ENCODE data around the gene NKX1-2. TPM values are rescaled to one million over a fixed set of nuclear protein-coding genes. Genes with fewer than 3 reads are reported as not detected.

The NKX1-2 gene
- total RNA-seq, 4 donors from 2014 or later = not detected

DNA sequence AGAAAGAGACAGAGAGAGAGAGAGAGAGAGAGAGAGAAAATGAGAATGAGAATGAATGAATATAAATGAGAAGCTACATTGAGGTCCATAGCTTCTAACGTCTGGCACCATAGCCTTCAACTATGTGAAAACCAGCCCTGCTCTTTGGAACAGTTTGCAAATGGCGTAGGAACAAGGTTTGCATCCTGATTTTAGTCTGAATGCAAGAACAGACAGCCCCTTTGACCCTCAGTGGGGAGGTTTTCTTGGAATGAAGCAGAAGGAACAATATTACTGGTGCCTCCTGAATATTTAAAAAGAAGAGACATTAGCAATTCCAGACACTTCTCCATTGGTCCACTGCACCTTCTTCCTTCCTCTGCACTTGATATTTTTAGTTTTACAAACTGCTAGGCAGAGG, 34.8 kb upstream of the NKX1-2 start:
- Histone ChIP-seq H3K4me3 (no peak overlapping the region), H3K27ac (no peak overlapping the region), H3K4me1 (no peaks in the 10 kb centered on the region), H3K36me3 (no peaks in the 10 kb centered on the region), H3K9me3 (no peaks in the 10 kb centered on the region), H3K27me3 (no peaks in the 10 kb centered on the region)
- intact Hi-C loops (cut with DNase I; ENCODE audit: low total_unique reads) = no loop called here
- in situ Hi-C loops (cut with MboI; ENCODE audit: low pct_ligation_motif_present in 1 of 4, low pct_unique_long_range_greater_than_20kb in 1 of 4, low sequenced_read_pairs in 3 of 4) = no loop called here
- DNase-seq = no peak
- 84% methylated on average over 2 of the region's 2 CpGs; no CpG with 5 or more reads in 1 of the 2 donors for WGBS, 2 donors (ENCODE audit: low coverage in 1 of 2)
- TF ChIP-seq POLR2AphosphoS5 (IDR thresholded peaks at IDR 0.05) (no peak), EP300 (IDR thresholded peaks at IDR 0.05; ENCODE audit: low read depth) (no peak), POLR2A (IDR thresholded peaks at IDR 0.05) (no peak)
- TF ChIP-seq, protein P1, sequence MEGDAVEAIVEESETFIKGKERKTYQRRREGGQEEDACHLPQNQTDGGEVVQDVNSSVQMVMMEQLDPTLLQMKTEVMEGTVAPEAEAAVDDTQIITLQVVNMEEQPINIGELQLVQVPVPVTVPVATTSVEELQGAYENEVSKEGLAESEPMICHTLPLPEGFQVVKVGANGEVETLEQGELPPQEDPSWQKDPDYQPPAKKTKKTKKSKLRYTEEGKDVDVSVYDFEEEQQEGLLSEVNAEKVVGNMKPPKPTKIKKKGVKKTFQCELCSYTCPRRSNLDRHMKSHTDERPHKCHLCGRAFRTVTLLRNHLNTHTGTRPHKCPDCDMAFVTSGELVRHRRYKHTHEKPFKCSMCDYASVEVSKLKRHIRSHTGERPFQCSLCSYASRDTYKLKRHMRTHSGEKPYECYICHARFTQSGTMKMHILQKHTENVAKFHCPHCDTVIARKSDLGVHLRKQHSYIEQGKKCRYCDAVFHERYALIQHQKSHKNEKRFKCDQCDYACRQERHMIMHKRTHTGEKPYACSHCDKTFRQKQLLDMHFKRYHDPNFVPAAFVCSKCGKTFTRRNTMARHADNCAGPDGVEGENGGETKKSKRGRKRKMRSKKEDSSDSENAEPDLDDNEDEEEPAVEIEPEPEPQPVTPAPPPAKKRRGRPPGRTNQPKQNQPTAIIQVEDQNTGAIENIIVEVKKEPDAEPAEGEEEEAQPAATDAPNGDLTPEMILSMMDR (IDR thresholded peaks at IDR 0.05) = no peak

DNA sequence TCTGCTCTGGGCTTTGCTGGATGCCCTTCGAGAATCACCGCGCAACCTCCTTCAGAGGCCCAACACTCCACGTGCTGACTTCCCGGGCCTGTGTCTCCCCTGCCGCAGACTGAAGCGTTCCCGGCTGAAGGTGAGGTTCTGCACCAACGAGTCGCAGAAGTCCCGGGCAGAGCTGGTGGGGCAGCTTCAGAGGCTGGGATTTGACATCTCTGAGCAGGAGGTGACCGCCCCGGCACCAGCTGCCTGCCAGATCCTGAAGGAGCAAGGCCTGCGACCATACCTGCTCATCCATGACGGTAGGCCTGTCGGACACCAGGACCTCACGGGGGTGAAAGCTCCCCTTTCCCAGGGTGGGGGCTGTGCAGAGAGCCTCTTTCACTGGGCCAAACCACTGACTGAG, 34.2 kb upstream of the NKX1-2 start:
- TF ChIP-seq EP300 (IDR thresholded peaks at IDR 0.05; ENCODE audit: low read depth) (no peak), POLR2A (IDR thresholded peaks at IDR 0.05) (no peak), POLR2AphosphoS5 (IDR thresholded peaks at IDR 0.05) (no peak)
- TF ChIP-seq, protein P1 (IDR thresholded peaks at IDR 0.05) = no peak
- no peak for DNase-seq
- intact Hi-C loops (cut with DNase I; ENCODE audit: low total_unique reads) = no loop called here
- no peaks in the 10 kb centered on the region for H3K36me3 ChIP-seq
- H3K27me3 ChIP-seq = no peaks in the 10 kb centered on the region
- H3K27ac ChIP-seq = no peak overlapping the region
- WGBS, 2 donors (ENCODE audit: low coverage in 1 of 2) = 96% methylated on average over 17 of the region's 17 CpGs; no CpG with 5 or more reads in 1 of the 2 donors
- H3K9me3 ChIP-seq = no peaks in the 10 kb centered on the region
- in situ Hi-C loops (cut with MboI; ENCODE audit: low pct_ligation_motif_present in 1 of 4, low pct_unique_long_range_greater_than_20kb in 1 of 4, low sequenced_read_pairs in 3 of 4) = no loop called here
- no peak overlapping the region for H3K4me3 ChIP-seq
- no peaks in the 10 kb centered on the region for H3K4me1 ChIP-seq

DNA sequence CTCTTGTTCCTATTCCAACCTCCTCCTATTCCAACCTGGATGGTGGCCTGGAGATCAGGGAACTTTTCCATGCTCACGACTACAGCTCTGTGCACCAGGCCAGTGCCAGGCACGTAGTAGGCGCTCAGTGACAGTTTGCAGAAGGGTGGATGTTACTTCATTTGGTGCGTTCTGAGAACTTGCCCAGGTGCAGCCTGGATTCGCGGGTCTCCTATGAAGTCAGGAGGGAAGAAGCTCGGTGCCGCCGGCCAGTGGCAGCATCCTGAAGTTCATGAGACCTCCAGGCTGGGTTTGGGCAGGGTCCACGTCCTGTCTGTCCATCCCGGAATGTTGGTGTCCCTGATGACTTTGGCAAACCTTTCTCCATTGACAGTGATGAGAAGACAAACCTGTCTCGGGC, 33.0 kb upstream of the NKX1-2 start:
- intact Hi-C loops (cut with DNase I; ENCODE audit: low total_unique reads) = no loop called here
- TF ChIP-seq POLR2A (IDR thresholded peaks at IDR 0.05) (no peak), POLR2AphosphoS5 (IDR thresholded peaks at IDR 0.05) (no peak), EP300 (IDR thresholded peaks at IDR 0.05; ENCODE audit: low read depth) (no peak)
- TF ChIP-seq, protein P1 (IDR thresholded peaks at IDR 0.05) = no peak
- no peak overlapping the region for H3K4me3 ChIP-seq
- no peaks in the 10 kb centered on the region for H3K27me3 ChIP-seq
- H3K27ac ChIP-seq = no peak overlapping the region
- no peaks in the 10 kb centered on the region for H3K36me3 ChIP-seq
- in situ Hi-C loops (cut with MboI; ENCODE audit: low pct_ligation_motif_present in 1 of 4, low pct_unique_long_range_greater_than_20kb in 1 of 4, low sequenced_read_pairs in 3 of 4) = no loop called here
- H3K9me3 ChIP-seq = no peaks in the 10 kb centered on the region
- WGBS, 2 donors (ENCODE audit: low coverage in 1 of 2) = 80 to 90% methylated on average over 10 to 12 of the region's 12 CpGs
- no peaks in the 10 kb centered on the region for H3K4me1 ChIP-seq
- DNase-seq = no peak

DNA sequence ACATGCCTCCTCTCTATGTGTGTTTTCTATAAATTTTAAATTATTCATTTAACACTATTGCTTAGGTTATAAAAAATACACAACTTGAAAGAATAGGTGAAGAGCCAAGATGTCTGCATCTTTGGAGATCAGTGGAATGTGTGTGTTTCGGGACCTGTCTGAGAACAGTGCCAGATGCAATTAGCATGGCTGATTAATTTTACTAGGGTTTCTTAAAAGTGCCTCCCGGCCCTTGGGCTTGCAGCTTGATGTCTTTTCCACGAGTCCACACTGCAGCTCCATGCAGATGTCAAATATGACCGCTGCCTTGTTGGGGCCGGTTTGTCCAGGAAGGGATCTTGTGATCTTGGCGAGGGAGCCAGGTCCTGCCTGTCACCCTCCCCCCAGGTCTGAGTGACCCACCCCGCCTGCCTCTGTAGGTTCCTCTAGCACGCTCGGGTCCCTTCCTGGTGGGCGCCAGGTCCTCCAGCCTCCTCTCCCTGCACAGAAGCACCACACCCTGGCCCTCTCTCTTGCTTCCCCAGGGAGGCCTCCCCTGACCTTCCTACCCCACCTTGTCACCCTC, 32.5 kb upstream of the NKX1-2 start:
- Histone ChIP-seq H3K27me3 (no peaks in the 10 kb centered on the region), H3K27ac (no peak overlapping the region), H3K36me3 (no peaks in the 10 kb centered on the region), H3K4me3 (no peak overlapping the region), H3K4me1 (no peaks in the 10 kb centered on the region), H3K9me3 (no peaks in the 10 kb centered on the region)
- TF ChIP-seq, protein P1 (IDR thresholded peaks at IDR 0.05) = no peak
- TF ChIP-seq POLR2AphosphoS5 (IDR thresholded peaks at IDR 0.05) = no peak
- in situ Hi-C loops (cut with MboI; ENCODE audit: low pct_ligation_motif_present in 1 of 4, low pct_unique_long_range_greater_than_20kb in 1 of 4, low sequenced_read_pairs in 3 of 4) = no loop called here
- intact Hi-C loops (cut with DNase I; ENCODE audit: low total_unique reads) = no loop called here
- no peak for DNase-seq
- 78% methylated on average over 2 to 8 of the region's 10 CpGs for WGBS, 2 donors (ENCODE audit: low coverage in 1 of 2)

Data from transverse colon (tissue), 4 donors.